Measurements from ENCODE around the gene HRCT1.
"Not testable (repeated sequence)": the region's sequence is repeated elsewhere in the genome, so short reads cannot be mapped to it uniquely, and the experiment has no call there.

The HRCT1 gene

DNA sequence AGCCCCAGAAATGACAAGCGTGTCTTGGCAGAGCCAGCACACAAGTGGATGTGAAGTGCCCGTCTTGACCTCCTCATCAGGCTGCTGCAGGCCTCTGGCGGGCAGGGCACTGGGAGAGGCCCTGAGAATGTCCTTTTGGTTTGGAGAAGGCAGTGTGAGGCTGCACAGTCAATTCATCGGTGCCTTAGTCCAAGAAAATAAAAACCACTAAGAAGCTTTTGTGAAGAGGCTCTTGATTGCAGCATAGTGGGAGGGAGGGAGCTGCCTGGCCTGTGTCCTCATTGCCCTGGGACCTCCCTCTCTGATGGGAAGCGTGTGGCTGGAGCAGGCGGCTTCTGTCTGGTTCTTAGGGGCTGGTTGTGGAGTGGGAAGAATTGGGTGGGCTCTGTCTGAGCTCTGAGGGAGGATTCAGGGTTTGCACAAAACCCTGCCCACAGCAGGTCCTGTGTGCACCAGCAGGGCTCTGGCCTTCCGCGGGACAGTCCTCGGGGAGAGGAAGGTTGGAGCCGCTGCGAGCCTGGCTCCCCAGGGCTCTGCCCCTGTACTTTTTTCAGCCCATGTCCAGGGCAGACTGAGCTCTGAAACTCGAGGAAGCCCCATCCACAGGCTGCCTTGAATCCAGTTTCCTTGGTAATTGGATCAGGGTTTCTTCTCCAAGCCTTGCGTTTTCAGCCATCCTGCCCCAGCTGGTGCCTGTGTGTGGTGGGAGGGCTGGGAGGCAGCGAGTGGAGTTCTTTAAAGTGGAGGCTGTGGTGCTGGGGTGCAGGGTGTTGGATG is 1.1 kb downstream of the HRCT1 start:
- ATAC-seq (no peak), DNase-seq (no peak)
- no peaks in the 10 kb centered on the region for H3K36me3 Mint-ChIP-seq (ENCODE audit: low read depth)
- H3K9me3 Mint-ChIP-seq = no peaks in the 10 kb centered on the region
- no peak overlapping the region for H3K27ac Mint-ChIP-seq
- H3K4me3 Mint-ChIP-seq = no peak overlapping the region
- H3K27me3 Mint-ChIP-seq = peaks cover 2% of the 10 kb centered on the region
- peaks cover 41% of the 10 kb centered on the region for H3K4me1 Mint-ChIP-seq

DNA sequence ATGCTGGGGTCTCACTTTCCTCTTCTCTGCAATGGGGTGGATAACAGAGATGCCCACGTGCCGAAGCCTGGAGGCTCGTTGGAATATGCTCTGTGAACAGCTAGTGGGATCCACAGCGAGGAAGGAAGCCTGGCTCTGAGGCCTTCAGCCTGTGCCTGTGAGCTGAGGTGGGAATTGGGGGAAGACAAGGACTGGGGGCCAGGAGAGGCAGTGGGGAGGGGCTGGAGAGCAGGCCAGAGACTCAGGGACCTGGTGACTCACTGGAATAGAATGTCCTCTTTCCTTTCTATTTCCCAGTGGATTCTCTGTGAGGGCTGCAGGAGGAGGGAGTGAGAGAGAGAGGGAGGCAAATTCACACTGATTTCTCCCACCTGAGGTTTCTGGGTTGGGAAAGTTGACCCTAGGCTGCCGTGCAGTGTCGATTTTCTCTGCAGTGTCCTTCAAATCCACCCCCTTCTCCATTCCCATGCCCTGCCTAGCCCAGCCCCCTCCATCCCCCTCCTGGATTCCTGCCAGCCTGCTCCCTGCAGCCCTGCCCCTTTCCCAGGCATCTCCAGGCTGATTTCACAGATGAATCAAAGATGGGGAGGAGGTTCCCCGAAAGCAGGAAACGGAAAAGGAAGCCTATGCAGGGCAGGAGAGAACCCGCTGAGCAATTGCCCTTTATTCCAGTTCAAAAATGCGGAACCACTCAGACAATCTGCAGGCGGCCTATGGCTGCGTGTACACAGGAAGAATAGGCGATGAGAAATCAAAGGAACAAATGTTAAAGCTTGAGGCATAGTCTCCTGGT is 1.9 kb downstream of the HRCT1 start:
- Mint-ChIP-seq H3K9me3 (no peaks in the 10 kb centered on the region), H3K27me3 (peaks cover under 1% of the 10 kb centered on the region), H3K36me3 (ENCODE audit: low read depth) (no peaks in the 10 kb centered on the region), H3K4me3 (no peak overlapping the region), H3K27ac (no peak overlapping the region), H3K4me1 (peaks cover 43% of the 10 kb centered on the region)
- ATAC-seq (no peak), DNase-seq (no peak)

DNA sequence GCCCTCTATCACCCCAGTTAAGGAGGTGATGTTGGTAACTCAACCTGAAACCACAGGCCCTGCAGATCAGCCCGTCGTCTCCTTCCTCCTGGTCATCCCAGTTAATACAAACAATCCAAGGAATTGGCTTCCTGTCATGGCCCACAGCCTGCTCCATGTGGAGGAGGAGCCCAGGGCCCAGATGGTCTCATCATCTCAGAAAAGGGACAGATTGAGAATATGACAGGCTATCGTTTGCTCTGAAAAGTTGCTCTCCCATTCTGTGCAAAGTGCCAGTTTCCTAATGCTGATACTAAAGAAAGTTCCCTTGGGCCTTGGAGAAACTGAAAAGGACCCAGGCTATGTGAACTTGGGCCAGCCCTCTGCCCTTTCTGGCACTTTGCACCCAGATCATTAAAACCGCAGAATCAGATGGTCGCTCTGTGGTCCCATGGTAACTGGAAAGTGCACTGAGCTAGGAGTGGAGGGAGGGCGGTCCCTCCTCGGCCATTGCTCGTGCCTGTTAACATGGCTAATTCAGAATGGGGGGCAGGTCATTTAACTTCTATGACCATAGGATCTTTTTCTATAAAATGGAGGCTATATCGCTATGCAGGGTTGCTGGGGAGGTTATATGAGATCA is 2.6 kb downstream of the HRCT1 start:
- no peaks in the 10 kb centered on the region for H3K9me3 Mint-ChIP-seq
- H3K36me3 Mint-ChIP-seq (ENCODE audit: low read depth) = no peaks in the 10 kb centered on the region
- H3K4me1 Mint-ChIP-seq = peaks cover 43% of the 10 kb centered on the region
- no peak overlapping the region for H3K4me3 Mint-ChIP-seq
- no peak for DNase-seq
- H3K27ac Mint-ChIP-seq = no peak overlapping the region
- H3K27me3 Mint-ChIP-seq = no peaks in the 10 kb centered on the region
- no peak for ATAC-seq

DNA sequence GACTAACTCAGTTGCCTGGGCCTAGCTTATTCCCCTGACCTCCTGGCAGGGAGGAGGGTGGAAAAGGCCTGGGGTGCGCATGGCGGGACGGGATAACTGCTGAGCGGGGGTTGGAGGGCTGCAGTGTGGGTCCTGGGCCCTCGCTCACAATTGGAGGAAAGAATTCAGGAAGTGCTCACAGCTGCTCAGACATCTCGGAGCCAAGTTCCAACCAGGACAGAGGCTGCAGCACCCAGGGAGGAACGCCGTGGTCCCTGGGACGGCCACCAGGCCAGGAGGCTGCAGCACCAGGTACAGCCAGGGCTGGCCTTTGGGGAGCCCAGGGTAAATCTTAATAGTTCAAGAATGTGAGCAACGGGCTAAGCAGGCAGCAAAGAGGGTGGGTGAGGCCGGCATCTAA is 3.3 kb downstream of the HRCT1 start, which contains the start of gene SPAAR:
Gene SPAAR, plus strand, starts transcription at position 217 of the 400 bp plus-strand sequence. CDS start 974 bp downstream, outside the sequence.
- no peaks in the 10 kb centered on the region for H3K36me3 Mint-ChIP-seq (ENCODE audit: low read depth)
- DNase-seq (no peak), ATAC-seq (no peak)
- no peaks in the 10 kb centered on the region for H3K9me3 Mint-ChIP-seq
- H3K4me3 Mint-ChIP-seq = no peak within 1 kb of the TSS
- no peak within 1 kb of the TSS for H3K27ac Mint-ChIP-seq
- peaks cover 43% of the 10 kb centered on the region for H3K4me1 Mint-ChIP-seq
- no peaks in the 10 kb centered on the region for H3K27me3 Mint-ChIP-seq

DNA sequence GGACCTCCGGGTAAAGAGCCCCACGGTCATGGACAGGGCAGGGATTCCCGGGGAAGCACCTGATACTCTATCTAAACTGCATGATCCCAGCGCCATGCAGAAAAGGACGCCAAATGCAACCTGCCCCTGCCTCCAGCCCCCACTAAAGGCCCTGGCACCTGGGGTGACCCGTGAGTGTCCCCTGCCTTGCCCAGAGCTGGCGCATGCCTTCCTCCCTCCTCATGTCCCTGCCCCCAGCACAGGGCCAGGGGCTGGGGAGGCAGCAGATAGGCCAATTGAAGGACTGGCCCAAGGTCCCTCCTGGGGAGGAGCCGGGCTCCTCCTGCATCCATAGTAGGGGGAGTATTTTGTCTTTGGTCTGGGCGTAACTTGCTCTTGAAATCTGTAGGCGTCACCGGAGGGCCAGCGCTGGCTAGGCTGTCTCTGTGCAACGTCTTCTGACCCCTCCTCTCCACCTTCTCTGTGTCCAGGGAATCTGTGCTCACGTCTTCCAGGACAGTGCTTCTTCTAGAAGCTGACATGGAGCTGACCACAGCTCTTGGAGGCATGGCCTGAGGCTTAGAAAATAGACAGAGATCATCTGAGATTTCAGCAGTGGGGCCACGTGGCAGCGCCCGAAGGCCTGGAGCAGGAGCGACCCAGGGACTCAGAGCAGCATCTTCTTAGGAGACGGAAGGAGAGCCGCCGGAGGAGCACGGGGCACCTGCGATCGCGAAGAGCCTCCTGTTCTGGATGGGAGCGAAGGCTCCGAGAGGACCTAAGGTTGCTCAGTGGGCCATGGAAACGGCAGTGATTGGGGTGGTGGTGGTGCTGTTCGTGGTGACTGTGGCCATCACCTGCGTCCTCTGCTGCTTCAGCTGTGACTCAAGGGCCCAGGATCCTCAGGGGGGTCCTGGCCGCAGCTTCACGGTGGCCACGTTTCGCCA is 3.9 kb downstream of the HRCT1 start:
- no peaks in the 10 kb centered on the region for H3K9me3 Mint-ChIP-seq
- no peaks in the 10 kb centered on the region for H3K27me3 Mint-ChIP-seq
- ATAC-seq (no peak), DNase-seq (no peak)
- H3K4me1 Mint-ChIP-seq = peaks cover 43% of the 10 kb centered on the region
- no peaks in the 10 kb centered on the region for H3K36me3 Mint-ChIP-seq (ENCODE audit: low read depth)
- H3K27ac Mint-ChIP-seq = no peak overlapping the region
- H3K4me3 Mint-ChIP-seq = no peak overlapping the region

DNA sequence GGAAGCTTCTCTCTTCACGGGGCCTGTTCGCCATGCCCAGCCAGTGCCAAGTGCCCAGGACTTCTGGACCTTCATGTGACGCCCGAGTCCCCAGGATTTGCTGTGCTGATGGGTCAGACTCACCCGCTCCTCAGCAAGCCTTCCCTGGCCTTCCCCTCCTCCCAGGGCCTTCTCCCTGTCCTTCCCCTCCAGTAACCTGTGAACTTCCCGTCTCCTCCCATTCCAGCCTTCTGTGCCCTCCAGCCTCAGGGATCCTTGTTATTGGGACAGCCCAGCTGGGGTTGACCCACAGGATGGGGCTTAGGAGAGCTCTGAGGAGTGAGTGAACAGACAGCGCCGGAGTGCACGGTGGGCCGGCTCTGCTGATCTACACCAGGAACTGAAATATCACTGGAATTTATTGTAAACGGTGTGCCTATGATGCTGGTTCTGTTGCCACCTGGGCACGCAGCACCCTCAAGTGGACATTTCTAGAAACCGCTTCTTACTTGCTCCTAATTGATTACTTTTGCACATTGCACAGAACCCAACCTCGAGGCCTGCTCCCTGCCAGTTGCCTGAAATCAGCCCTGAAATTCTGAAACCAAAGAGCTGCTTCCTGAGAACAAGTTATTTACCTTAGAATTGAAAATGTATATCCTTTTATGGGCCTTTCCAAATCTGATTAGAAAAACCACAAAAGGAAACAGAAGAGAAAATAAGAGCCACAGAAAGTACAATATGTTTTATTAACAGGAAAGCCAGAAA is 4.8 kb downstream of the HRCT1 start:
- peak; percentile 34 for DNase-seq
- Mint-ChIP-seq H3K36me3 (ENCODE audit: low read depth) (no peaks in the 10 kb centered on the region), H3K27ac (peak overlapping the region; percentile 64), H3K27me3 (no peaks in the 10 kb centered on the region), H3K4me3 (no peak overlapping the region), H3K9me3 (no peaks in the 10 kb centered on the region), H3K4me1 (peaks cover 43% of the 10 kb centered on the region)
- peak; percentile 53 for ATAC-seq

DNA sequence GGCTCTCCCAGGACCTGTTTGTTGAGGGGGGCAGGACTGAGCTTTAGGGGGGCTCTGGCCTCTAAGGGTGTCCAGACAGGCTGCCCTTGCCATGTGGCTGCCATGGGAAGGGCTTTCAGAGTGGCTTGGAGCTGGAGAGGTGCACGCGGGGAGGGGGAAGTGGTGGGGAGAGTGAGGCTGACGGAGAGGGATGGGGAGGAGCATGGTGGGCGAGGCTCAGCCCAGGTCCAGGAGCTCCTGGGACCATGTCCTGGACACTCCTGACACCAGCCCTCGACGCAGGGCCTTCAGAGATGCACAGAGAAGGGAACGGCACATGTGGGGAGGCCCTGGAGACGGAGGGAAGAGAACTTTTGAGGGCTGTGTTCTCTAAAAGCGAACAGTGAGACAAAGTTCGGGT is 5.7 kb downstream of the HRCT1 start:
- H3K27ac Mint-ChIP-seq = no peak overlapping the region
- peaks cover 43% of the 10 kb centered on the region for H3K4me1 Mint-ChIP-seq
- H3K36me3 Mint-ChIP-seq (ENCODE audit: low read depth) = no peaks in the 10 kb centered on the region
- no peak overlapping the region for H3K4me3 Mint-ChIP-seq
- no peak for ATAC-seq
- no peaks in the 10 kb centered on the region for H3K27me3 Mint-ChIP-seq
- H3K9me3 Mint-ChIP-seq = no peaks in the 10 kb centered on the region
- no peak for DNase-seq

DNA sequence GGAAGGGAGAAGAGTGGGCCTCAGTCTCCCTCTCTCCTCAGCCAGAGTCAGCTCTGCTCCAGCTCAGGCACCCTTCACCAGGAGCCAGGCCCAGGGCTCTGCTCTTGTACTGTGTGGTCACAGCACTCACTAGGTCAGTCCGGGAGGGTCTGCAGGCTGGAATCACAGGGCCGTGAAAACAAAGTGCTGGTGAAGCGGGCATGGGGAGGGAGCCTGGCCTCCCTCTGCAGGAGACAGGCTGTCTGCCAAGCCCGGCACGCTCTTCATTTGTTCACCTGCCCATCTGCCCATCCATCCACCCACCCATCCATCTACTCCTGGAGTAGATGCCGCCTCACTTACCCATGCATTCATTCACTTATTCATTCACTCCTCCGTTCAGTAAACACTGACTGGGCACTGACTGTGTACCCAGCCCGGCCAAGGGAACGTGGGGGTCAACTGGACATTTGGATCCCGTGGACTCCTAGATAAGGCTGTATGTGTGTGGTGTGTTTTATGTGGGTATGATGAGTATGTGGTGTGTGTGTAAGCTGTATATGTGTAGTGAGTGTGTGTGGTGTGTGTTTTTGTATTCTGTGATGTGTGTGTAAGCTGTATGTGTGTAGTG is 6.9 kb downstream of the HRCT1 start:
- ATAC-seq (no peak), DNase-seq (no peak)
- H3K4me1 Mint-ChIP-seq = peaks cover 39% of the 10 kb centered on the region
- H3K27me3 Mint-ChIP-seq = no peaks in the 10 kb centered on the region
- H3K9me3 Mint-ChIP-seq = no peaks in the 10 kb centered on the region
- no peaks in the 10 kb centered on the region for H3K36me3 Mint-ChIP-seq (ENCODE audit: low read depth)
- no peak overlapping the region for H3K4me3 Mint-ChIP-seq
- no peak overlapping the region for H3K27ac Mint-ChIP-seq

DNA sequence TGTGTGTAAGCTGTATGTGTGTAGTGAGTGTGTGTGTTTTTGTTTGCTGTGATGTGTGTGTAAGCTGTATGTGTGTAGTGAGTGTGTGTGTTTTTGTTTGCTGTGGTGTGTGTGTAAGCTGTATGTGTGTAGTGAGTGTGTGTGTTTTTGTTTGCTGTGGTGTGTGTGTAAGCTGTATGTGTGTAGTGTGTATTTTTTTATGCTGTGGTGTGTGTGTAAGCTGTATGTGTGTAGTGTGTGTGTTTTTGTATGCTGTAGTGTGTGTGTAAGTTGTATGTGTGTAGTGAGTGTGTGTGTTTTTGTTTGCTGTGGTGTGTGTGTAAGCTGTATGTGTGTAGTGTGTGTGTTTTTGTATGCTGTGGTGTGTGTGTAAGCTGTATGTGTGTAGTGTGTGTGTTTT is 7.4 kb downstream of the HRCT1 start:
- not testable (repeated sequence) for H3K27me3 Mint-ChIP-seq; H3K4me3 Mint-ChIP-seq; H3K36me3 Mint-ChIP-seq (ENCODE audit: low read depth); H3K27ac Mint-ChIP-seq; H3K9me3 Mint-ChIP-seq; DNase-seq; ATAC-seq
- H3K4me1 Mint-ChIP-seq = peaks cover 35% of the 10 kb centered on the region

DNA sequence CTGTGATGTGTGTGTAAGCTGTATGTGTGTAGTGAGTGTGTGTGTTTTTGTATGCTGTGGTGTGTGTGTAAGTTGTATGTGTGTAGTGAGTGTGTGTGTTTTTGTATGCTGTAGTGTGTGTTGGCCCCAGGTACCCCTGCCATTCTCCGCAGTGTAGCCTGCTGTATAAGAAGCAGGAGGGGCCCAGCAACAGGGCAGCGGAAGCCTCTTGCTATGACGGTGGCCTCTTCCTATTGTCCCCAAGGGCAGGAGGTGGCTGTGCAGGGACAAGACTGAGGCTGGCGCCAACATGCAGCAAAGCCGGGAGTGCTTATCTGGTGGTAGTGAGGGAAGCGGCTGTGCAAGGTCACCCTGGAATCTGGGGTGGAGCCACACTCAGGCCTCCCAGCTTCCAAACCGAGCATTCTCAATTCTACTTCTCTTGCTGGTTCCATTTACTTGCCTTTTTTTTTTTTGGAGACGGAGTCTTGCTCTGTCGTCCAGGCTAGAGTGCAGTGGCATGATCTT is 8.4 kb downstream of the HRCT1 start:
- Mint-ChIP-seq H3K36me3 (ENCODE audit: low read depth) (no peaks in the 10 kb centered on the region), H3K9me3 (no peaks in the 10 kb centered on the region), H3K27me3 (no peaks in the 10 kb centered on the region), H3K27ac (no peak overlapping the region), H3K4me3 (no peak overlapping the region), H3K4me1 (peaks cover 26% of the 10 kb centered on the region)
- DNase-seq = no peak
- peak; percentile 18 for ATAC-seq

DNA sequence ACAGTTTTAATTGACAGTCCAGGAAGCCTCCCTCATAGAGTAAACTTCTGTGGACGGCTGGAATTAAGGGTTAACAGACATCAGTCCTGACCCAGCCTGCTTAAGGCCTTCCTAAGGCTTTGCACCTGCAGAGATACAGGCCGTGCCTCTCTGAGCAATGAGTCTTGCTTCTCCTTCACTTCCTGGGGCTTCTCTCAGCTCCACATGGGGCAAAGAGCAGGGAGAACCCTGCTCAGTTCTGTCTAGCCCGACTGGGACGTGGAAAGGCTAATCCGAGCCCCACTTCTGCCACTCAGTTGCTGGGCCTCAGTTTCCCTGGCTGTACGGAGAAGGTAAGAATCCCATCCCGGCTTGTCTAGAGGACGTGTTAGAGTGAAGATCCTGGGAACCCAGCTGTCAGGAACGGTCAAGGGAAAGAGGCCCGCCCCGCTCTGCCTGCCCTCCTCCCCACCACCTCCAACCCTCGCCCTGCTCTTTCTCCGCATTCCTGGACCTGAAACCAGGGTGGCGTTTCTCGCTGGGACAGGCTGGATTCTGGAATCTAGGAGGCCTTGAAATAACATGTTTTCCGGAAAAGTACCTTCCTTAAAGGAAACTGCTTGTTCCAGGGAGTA is 9.8 kb downstream of the HRCT1 start:
- H3K4me1 Mint-ChIP-seq = peaks cover 19% of the 10 kb centered on the region
- no peaks in the 10 kb centered on the region for H3K27me3 Mint-ChIP-seq

DNA sequence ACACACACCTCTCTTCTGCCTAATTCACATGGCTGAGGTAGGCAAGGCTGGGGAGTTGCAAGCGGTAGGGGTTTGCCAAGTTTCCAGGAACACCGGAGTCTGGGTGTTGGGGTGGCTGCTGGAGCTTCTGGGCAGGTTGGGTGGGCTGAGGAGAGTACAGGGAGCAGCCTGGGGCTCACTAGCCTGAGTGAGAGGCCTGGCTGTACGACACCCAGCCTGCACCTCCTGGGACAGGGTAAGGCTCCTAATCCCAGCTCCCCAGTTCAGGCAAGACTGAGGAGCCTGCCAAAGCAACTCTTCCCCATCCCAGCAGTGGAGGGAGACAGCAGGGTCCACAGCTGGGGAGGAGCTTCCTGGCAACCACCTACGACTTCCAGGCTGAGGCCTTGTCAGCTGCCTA is 11.3 kb downstream of the HRCT1 start:
- Mint-ChIP-seq H3K4me1 (peaks cover 8% of the 10 kb centered on the region), H3K36me3 (ENCODE audit: low read depth) (no peaks in the 10 kb centered on the region), H3K4me3 (no peak overlapping the region), H3K9me3 (no peaks in the 10 kb centered on the region), H3K27ac (no peak overlapping the region), H3K27me3 (no peaks in the 10 kb centered on the region)
- no peak for DNase-seq
- no peak for ATAC-seq

More for the DNA sequence above, 9.8 kb downstream of the HRCT1 start:
- DNase-seq = no peak
- H3K4me3 Mint-ChIP-seq = no peak overlapping the region
- ATAC-seq = no peak
- H3K27ac Mint-ChIP-seq = no peak overlapping the region
- H3K9me3 Mint-ChIP-seq = no peaks in the 10 kb centered on the region
- no peaks in the 10 kb centered on the region for H3K36me3 Mint-ChIP-seq (ENCODE audit: low read depth)

DNA sequence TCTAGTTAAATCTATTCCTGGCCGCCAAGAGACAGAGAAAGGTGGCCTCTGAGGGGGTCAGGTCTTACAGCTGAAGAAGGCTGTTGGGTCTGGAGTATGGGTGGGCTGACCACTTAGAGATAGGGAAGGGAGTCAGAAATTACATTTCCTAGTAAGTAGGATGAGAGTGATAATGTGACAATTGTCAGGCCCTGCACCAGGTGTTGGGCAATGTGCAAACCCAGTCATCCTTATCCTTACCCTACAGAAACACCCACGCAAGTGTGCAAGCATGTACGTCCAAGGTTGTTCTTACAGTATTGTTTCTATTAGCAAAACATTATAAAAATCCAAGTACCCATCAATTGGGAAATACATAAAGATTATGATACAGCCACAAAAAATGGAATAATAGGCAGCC is 12.8 kb downstream of the HRCT1 start:
- Mint-ChIP-seq H3K4me1 (peaks cover 11% of the 10 kb centered on the region), H3K4me3 (no peak overlapping the region), H3K9me3 (no peaks in the 10 kb centered on the region), H3K27me3 (no peaks in the 10 kb centered on the region), H3K27ac (no peak overlapping the region), H3K36me3 (ENCODE audit: low read depth) (no peaks in the 10 kb centered on the region)
- no peak for DNase-seq
- ATAC-seq = no peak
